ENCODE results near the gene SLC27A1. TPM values are rescaled to one million over a fixed set of nuclear protein-coding genes. Genes with fewer than 3 reads are reported as not detected.
"Not testable (repeated sequence)": the region's sequence is repeated elsewhere in the genome, so short reads cannot be mapped to it uniquely, and the experiment has no call there.

The SLC27A1 gene
- total and polyA plus RNA-seq, 2 experiments from 2014 or later, result 30.1 to 40.4 TPM

- Histone ChIP-seq H3K27me3 (no peaks in the 10 kb centered on the region), H3K9me3 (ENCODE audit: low read depth) (no peaks in the 10 kb centered on the region), H3K4me3 (no peak overlapping the region), H3K27ac (no peak overlapping the region), H3K4me1 (ENCODE audit: low read depth) (peaks cover 20% of the 10 kb centered on the region), H3K36me3 (no peaks in the 10 kb centered on the region)
- TF ChIP-seq, protein P1, sequence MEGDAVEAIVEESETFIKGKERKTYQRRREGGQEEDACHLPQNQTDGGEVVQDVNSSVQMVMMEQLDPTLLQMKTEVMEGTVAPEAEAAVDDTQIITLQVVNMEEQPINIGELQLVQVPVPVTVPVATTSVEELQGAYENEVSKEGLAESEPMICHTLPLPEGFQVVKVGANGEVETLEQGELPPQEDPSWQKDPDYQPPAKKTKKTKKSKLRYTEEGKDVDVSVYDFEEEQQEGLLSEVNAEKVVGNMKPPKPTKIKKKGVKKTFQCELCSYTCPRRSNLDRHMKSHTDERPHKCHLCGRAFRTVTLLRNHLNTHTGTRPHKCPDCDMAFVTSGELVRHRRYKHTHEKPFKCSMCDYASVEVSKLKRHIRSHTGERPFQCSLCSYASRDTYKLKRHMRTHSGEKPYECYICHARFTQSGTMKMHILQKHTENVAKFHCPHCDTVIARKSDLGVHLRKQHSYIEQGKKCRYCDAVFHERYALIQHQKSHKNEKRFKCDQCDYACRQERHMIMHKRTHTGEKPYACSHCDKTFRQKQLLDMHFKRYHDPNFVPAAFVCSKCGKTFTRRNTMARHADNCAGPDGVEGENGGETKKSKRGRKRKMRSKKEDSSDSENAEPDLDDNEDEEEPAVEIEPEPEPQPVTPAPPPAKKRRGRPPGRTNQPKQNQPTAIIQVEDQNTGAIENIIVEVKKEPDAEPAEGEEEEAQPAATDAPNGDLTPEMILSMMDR (IDR thresholded peaks at IDR 0.05; ENCODE audit: low read depth, low read length), result no peak
- no peak for DNase-seq (ENCODE audit: low read depth in 1 of 2, low spot score in 1 of 2)
Observed at GRCh38 chr19:17495639-17496296, 25.4 kb downstream of the SLC27A1 start.

DNA sequence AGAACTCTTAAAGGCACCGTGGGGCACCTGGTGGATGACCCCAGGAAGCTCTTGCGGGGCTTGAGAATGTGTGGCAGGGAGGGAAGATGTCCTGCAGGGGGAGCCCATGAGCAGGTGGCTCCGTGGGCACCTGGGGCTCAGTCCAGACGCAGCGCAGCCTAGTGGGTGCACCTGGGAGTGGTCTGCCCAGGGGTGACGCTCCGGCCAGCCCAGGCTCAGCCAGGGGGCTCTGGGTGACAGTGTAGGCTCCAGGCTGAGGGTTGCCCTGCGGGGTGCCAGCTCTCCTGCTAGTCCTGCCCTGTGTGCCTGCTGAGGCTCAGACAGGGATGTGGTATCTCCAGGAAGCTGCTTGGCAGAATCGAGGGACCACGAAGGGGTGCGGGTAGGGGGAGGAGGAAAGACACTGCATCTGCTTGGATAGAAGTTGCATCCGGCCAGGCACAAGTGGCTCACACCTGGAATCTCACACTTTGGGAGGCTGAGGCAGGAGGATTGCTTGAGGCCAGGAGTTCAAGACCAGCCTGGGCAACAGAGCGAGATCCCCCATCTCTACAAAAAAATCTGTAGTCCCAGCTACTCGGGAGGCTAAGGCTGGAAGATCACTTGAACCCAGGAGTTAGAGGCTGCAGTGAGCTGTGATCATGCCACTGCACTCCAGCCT, 26.1 kb downstream of the SLC27A1 start:
- Histone ChIP-seq H3K4me1 (ENCODE audit: low read depth) (peaks cover 20% of the 10 kb centered on the region), H3K9me3 (ENCODE audit: low read depth) (no peaks in the 10 kb centered on the region), H3K27me3 (no peaks in the 10 kb centered on the region), H3K27ac (no peak overlapping the region), H3K4me3 (no peak overlapping the region), H3K36me3 (no peaks in the 10 kb centered on the region)
- DNase-seq (ENCODE audit: low read depth in 1 of 2, low spot score in 1 of 2), result peak; percentile 75 to 79
- TF ChIP-seq, protein P1 (IDR thresholded peaks at IDR 0.05; ENCODE audit: low read depth, low read length), result peak; percentile 97

- Histone ChIP-seq H3K9me3 (ENCODE audit: low read depth) (no peaks in the 10 kb centered on the region), H3K27me3 (no peaks in the 10 kb centered on the region), H3K36me3 (no peaks in the 10 kb centered on the region), H3K4me3 (no peak overlapping the region), H3K27ac (peak overlapping the region; percentile 83), H3K4me1 (ENCODE audit: low read depth) (peaks cover 20% of the 10 kb centered on the region)
- TF ChIP-seq, protein P1 (IDR thresholded peaks at IDR 0.05; ENCODE audit: low read depth, low read length), result no peak
- no peak for DNase-seq (ENCODE audit: low read depth in 1 of 2, low spot score in 1 of 2)
Observed at GRCh38 chr19:17497149-17497798, 26.9 kb downstream of the SLC27A1 start.

DNA sequence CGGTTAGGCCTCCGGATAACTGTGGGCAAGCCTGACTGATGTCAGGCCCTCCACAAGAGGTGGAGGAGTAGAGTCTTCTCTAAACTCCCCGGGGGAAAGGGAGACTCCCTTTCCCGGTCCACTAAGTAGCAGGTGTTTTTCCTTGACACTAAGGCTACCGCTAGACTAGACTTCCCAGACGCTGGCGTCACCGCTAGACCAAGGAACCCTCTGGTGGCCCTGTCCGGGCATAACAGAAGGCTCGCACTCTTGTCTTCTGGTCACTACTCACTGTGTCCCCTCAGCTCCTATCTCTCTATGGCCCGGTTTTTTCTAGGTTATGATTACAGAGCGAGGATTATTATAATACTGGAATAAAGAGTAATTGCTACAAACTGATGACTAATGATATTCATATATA, 28.7 kb downstream of the SLC27A1 start:
- H3K9me3 ChIP-seq (ENCODE audit: low read depth); DNase-seq (ENCODE audit: low read depth in 1 of 2, low spot score in 1 of 2); H3K4me3 ChIP-seq; H3K27me3 ChIP-seq; H3K36me3 ChIP-seq: not testable (repeated sequence)
- H3K27ac ChIP-seq, result peak overlapping the region; percentile 83
- H3K4me1 ChIP-seq (ENCODE audit: low read depth), result peaks cover 20% of the 10 kb centered on the region

GRCh38 chr19:17499648-17500446, 29.5 kb downstream of the SLC27A1 start:
- H3K9me3 ChIP-seq (ENCODE audit: low read depth), result no peaks in the 10 kb centered on the region
- no peaks in the 10 kb centered on the region for H3K27me3 ChIP-seq
- H3K27ac ChIP-seq, result peak overlapping the region; percentile 80
- H3K36me3 ChIP-seq, result no peaks in the 10 kb centered on the region
- no peak overlapping the region for H3K4me3 ChIP-seq
- H3K4me1 ChIP-seq (ENCODE audit: low read depth), result peaks cover 20% of the 10 kb centered on the region
- TF ChIP-seq, protein P1 (IDR thresholded peaks at IDR 0.05; ENCODE audit: low read depth, low read length), result no peak
- DNase-seq (ENCODE audit: low read depth in 1 of 2, low spot score in 1 of 2), result peak in 1 of 2 donors; percentile 92

Measured in cardiac muscle cell (in vitro differentiated cells and primary cell).